ENCODE data around the gene PNRC2.
A peak's percentile ranks its signal among the peaks of the same experiment; 100 is the strongest.
"Not testable (repeated sequence)": the region's sequence is repeated elsewhere in the genome, so short reads cannot be mapped to it uniquely, and the experiment has no call there.

PNRC2 gene

DNA sequence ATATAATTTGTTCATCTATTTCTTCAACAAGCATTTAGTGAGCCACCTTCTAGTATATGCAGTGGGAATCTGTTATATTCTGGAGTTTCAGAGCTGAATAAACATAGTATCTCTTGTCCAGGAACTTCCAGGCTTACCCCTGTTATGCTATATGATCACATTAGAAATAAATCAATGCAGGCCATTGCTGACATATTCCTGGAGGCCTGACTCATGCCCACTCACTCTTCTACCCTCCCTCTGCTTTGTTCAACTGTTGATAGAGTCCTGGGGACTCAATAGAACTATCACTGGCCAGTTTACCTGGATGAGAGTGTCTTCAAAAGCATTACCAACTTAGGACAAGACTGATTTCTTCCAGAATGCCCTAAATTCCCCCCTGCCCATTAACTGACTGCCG lies 49.8 kb downstream of the PNRC2 start:
- Histone ChIP-seq H3K79me2 (ENCODE audit: control insufficient read depth, insufficient read depth, low read length, unreplicated experiment) (no peaks in the 10 kb centered on the region), H3K4me3 (ENCODE audit: low read depth, low read length) (no peak overlapping the region), H3K36me3 (ENCODE audit: insufficient read depth, low read length) (no peaks in the 10 kb centered on the region), H3K4me1 (ENCODE audit: control insufficient read depth, insufficient read depth, low read length, unreplicated experiment) (peaks cover 32% of the 10 kb centered on the region), H3K27me3 (ENCODE audit: insufficient read depth, low read length) (peaks cover 6% of the 10 kb centered on the region; the same call in 1 of the 2 replicates), H3K27ac (ENCODE audit: low read depth, low read length) (peak overlapping the region; percentile 7; the same call in 1 of the 2 replicates), H2AFZ (ENCODE audit: low read length, unreplicated experiment) (no peak overlapping the region)

DNA sequence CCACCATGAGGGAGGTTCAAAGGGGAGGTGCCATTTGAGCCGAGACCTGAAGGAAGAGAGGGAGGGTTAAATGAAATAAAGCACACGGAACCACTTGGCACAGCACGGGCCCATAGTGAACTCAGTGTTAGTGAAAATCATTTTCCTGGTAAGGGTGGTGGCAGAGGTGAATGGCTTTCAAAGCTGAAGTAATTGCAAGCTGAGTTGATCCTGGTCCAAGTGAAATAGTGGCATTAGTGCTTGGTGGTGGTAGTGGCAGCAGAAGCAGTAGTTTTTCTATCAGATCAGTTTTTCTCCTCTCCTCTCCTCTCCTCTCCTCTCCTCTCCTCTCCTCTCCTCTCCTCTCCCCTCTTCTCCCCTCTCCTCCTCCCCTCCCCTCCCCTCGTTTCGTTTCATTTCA lies 51.0 kb downstream of the PNRC2 start:
- H2AFZ ChIP-seq (ENCODE audit: low read length, unreplicated experiment) = no peak overlapping the region
- no peaks in the 10 kb centered on the region for H3K79me2 ChIP-seq (ENCODE audit: control insufficient read depth, insufficient read depth, low read length, unreplicated experiment)
- no peak overlapping the region for H3K27ac ChIP-seq (ENCODE audit: low read depth, low read length)
- H3K4me3 ChIP-seq (ENCODE audit: low read depth, low read length) = no peak overlapping the region
- peaks cover 37% of the 10 kb centered on the region for H3K4me1 ChIP-seq (ENCODE audit: control insufficient read depth, insufficient read depth, low read length, unreplicated experiment)
- H3K36me3 ChIP-seq (ENCODE audit: insufficient read depth, low read length) = no peaks in the 10 kb centered on the region
- peaks cover 6% of the 10 kb centered on the region; the same call in 1 of the 2 replicates for H3K27me3 ChIP-seq (ENCODE audit: insufficient read depth, low read length)

GRCh38 chr1:24012878-24013277 lies 53.2 kb downstream of the PNRC2 start:
- not testable (repeated sequence) for H3K79me2 ChIP-seq (ENCODE audit: control insufficient read depth, insufficient read depth, low read length, unreplicated experiment); H2AFZ ChIP-seq (ENCODE audit: low read length, unreplicated experiment); H3K4me3 ChIP-seq (ENCODE audit: low read depth, low read length); H3K27ac ChIP-seq (ENCODE audit: low read depth, low read length); H3K36me3 ChIP-seq (ENCODE audit: insufficient read depth, low read length); H3K27me3 ChIP-seq (ENCODE audit: insufficient read depth, low read length)
- peaks cover 42% of the 10 kb centered on the region for H3K4me1 ChIP-seq (ENCODE audit: control insufficient read depth, insufficient read depth, low read length, unreplicated experiment)
